Testis (tissue), 2 donors: ENCODE results near the gene EFTUD2.

ENCODE experiments used
- CTCF ChIP-seq, 3 experiments: fragments of 450-650 bp in 2 of 3; fragments of 200-600 bp in 1 of 3; sonication (generic) in 1 of 3; IDR thresholded peaks; one replicate each; pipeline ENCODE4 v1.5.1; 2016 to 2019; ENCODE audit warnings: antibody characterized with exemption in 3 of 3, mild to moderate bottlenecking in 2 of 3, moderate library complexity in 1 of 3
- POLR2A ChIP-seq: fragments of 450-650 bp; IDR thresholded peaks from one replicate; pipeline ENCODE4 v1.6.1; 2017; ENCODE audit warnings: antibody characterized with exemption, mild to moderate bottlenecking, moderate library complexity

GRCh38 chr17:44820631-44821212 lies 78.5 kb downstream of the EFTUD2 start:
- no peak for TF ChIP-seq CTCF (IDR thresholded peaks at IDR 0.05)
- TF ChIP-seq POLR2A, result no peak
